Upper lobe of right lung (tissue), 1 donor: ENCODE measurements around the gene ZNF787. TPM values are rescaled to one million over a fixed set of nuclear protein-coding genes. Genes with fewer than 3 reads are reported as not detected.
"Not testable (repeated sequence)": the region's sequence is repeated elsewhere in the genome, so short reads cannot be mapped to it uniquely, and the experiment has no call there.

Source experiments
- ATAC-seq: fragments of 200-7000 bp; cut with Tn5 transposase; one replicate; pipeline ENCODE4 v1.9.1; 2020; ENCODE audit warnings: mild to moderate bottlenecking, moderate library complexity
- DNase-seq: peaks from one replicate; pipeline ENCODE4 v3.0.0-alpha.2; 2020
- H3K27ac ChIP-seq: fragments of 200-600 bp; one replicate; pipeline ENCODE4 v1.8.0; 2022
- H3K27me3 ChIP-seq: fragments of 200-600 bp; one replicate; pipeline ENCODE4 v1.8.0; 2022; ENCODE audit warnings: mild to moderate bottlenecking
- H3K36me3 ChIP-seq: fragments of 200-600 bp; one replicate; pipeline ENCODE4 v1.8.0; 2022
- H3K4me1 ChIP-seq: fragments of 200-600 bp; one replicate; pipeline ENCODE4 v1.8.0; 2022
- H3K4me3 ChIP-seq: fragments of 200-600 bp; one replicate; pipeline ENCODE4 v1.8.0; 2022; ENCODE audit warnings: mild to moderate bottlenecking
- H3K9me3 ChIP-seq: fragments of 200-600 bp; one replicate; pipeline ENCODE4 v1.8.0; 2022
- intact Hi-C: fragments of 100-400 bp; cut with DNase I; formaldehyde crosslinking; loops from one replicate; pipeline ENCODE4 v1.11.0; 2022
- total RNA-seq: library from RNA; stranded (reverse); fragmentation: NEBNext Ultra II Directional; extraction: Animal tissue kit (Norgen Biotek cat#: 25700); gene quantifications from one replicate; pipeline ENCODE4 v1.2.1, GENCODE V29; 2021
- TF ChIP-seq, protein P1 (sequence below): fragments of 200-600 bp; IDR thresholded peaks from one replicate; pipeline ENCODE4 v1.8.0; 2022; ENCODE audit warnings: antibody characterized with exemption
- donor health status: DM: no; HTN: yes; CAD: no; lungs with severe emphysema.

Gene ZNF787
- total RNA-seq, 1 donor from 2014 or later: 40.7 TPM

DNA sequence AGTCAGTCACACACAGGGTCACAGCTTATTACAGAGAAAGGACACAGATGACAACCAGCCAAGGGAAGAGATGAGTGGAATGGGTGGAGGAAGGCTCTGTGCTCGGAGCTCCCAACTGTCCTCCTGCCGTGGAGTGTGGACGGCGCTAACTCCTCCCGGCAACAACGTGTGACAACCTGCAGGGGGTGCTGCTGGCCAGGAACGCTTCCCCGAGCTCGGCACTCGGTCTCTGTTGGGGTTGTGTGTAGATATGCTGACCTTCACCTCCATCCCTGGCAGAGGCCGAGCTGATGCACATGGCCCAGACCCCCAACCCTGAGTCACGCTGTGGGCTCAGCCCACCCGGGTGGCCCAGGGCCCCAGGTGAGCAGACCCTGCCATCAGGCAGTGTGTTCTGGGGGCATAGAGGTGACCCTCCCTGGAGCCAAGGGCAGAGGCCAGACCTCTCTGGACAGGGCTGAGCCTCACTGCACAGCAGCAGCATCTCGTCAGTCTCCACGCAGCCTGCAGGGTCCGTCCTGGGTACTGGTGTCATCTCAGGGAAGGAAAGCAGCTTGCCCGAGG, 34.1 kb upstream of the ZNF787 start:
- H3K27ac ChIP-seq: no peak overlapping the region
- DNase-seq (no peak), ATAC-seq (peak; percentile 59)
- H3K9me3 ChIP-seq: no peaks in the 10 kb centered on the region
- intact Hi-C loops: no loop called here
- peaks cover 28% of the 10 kb centered on the region for H3K36me3 ChIP-seq
- H3K27me3 ChIP-seq: no peaks in the 10 kb centered on the region
- TF ChIP-seq, protein P1, sequence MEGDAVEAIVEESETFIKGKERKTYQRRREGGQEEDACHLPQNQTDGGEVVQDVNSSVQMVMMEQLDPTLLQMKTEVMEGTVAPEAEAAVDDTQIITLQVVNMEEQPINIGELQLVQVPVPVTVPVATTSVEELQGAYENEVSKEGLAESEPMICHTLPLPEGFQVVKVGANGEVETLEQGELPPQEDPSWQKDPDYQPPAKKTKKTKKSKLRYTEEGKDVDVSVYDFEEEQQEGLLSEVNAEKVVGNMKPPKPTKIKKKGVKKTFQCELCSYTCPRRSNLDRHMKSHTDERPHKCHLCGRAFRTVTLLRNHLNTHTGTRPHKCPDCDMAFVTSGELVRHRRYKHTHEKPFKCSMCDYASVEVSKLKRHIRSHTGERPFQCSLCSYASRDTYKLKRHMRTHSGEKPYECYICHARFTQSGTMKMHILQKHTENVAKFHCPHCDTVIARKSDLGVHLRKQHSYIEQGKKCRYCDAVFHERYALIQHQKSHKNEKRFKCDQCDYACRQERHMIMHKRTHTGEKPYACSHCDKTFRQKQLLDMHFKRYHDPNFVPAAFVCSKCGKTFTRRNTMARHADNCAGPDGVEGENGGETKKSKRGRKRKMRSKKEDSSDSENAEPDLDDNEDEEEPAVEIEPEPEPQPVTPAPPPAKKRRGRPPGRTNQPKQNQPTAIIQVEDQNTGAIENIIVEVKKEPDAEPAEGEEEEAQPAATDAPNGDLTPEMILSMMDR: peak; percentile 37
- H3K4me1 ChIP-seq: no peaks in the 10 kb centered on the region
- no peak overlapping the region for H3K4me3 ChIP-seq

GRCh38 chr19:56153507-56153906, 32.4 kb upstream of the ZNF787 start:
- H3K27ac ChIP-seq: peak overlapping the region; percentile 37

DNA sequence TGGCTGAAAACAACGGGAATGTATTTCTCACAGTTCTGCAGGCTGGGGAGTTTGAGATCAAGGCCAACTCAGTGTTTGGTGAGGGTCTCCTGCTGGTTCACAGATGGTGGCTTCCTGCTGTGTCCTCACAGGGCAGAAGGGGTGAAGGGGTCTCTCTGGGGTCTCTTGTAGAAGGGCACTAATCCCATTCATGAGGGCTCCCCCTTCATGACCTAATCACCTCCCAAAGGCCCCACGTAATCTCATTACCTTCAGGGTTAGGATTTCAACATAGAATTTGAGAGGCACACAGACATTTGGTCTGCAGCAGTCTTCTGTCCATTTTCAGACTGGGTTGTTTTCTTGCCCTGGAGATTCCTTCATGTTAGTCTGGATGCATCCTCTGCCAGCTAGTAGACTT, 31.5 kb upstream of the ZNF787 start:
- TF ChIP-seq, protein P1: no peak
- H3K27me3 ChIP-seq: no peaks in the 10 kb centered on the region
- H3K9me3 ChIP-seq: no peaks in the 10 kb centered on the region
- H3K36me3 ChIP-seq: peaks cover 28% of the 10 kb centered on the region
- intact Hi-C loops: no loop called here
- H3K4me3 ChIP-seq: no peak overlapping the region
- ATAC-seq (no peak), DNase-seq (no peak)
- H3K27ac ChIP-seq: no peak overlapping the region
- no peaks in the 10 kb centered on the region for H3K4me1 ChIP-seq

More at GRCh38 chr19:56153507-56153906, 32.4 kb upstream of the ZNF787 start:
- Histone ChIP-seq H3K4me3 (no peak overlapping the region), H3K4me1 (no peaks in the 10 kb centered on the region), H3K9me3 (no peaks in the 10 kb centered on the region), H3K27me3 (no peaks in the 10 kb centered on the region), H3K36me3 (peaks cover 19% of the 10 kb centered on the region)
- TF ChIP-seq, protein P1: no peak
- ATAC-seq (no peak), DNase-seq (no peak)
- intact Hi-C loops: no loop called here

DNA sequence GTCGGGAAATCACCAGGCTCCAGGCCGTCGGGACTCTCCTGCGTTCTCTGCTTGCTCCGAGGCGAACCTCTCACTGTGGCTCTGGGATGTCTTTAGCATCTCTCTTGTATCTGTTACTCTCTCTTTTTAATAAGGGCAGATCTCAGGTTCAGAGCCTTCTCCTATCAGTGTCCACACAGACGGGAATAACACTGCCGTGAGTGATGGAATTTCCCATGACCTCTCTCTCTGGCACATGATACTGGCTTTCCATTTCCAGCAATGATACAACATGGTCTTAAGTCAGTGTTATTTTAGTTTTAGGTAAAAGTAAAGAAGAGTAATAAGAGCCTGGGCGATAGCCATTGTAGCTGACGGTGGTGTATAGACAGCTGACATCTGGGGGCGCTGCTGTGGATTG, 29.3 kb upstream of the ZNF787 start:
- Histone ChIP-seq H3K27me3 (no peaks in the 10 kb centered on the region), H3K36me3 (peaks cover 24% of the 10 kb centered on the region)

DNA sequence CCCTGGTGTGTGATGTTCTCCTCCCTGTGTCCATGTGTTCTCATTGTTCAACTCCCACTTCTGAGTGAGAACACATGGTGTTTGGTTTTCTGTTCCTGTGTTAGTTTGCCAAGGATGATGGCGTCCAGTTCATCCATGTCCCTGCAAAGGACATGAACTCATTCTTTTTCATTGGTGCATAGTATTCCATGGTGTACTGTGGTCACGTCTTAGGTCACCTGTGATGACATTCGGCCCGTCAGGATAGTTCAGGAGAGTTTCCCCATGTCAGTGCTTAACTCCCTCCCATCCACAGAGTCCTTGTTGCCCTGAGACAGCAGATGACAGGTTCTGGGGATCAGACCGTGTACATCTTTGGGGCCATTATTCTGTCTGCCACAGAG, 28.6 kb upstream of the ZNF787 start:
- TF ChIP-seq, protein P1: no peak
- Histone ChIP-seq H3K27ac (no peak overlapping the region), H3K4me1 (no peaks in the 10 kb centered on the region), H3K27me3 (no peaks in the 10 kb centered on the region), H3K36me3 (peaks cover 17% of the 10 kb centered on the region), H3K4me3 (no peak overlapping the region), H3K9me3 (no peaks in the 10 kb centered on the region)
- DNase-seq (no peak), ATAC-seq (no peak)
- intact Hi-C loops: no loop called here

More for the DNA sequence above, 29.3 kb upstream of the ZNF787 start:
- Histone ChIP-seq H3K27ac (no peak overlapping the region), H3K9me3 (no peaks in the 10 kb centered on the region), H3K4me3 (no peak overlapping the region), H3K4me1 (no peaks in the 10 kb centered on the region)
- ATAC-seq (no peak), DNase-seq (no peak)
- TF ChIP-seq, protein P1: no peak
- intact Hi-C loops: no loop called here

- intact Hi-C loops, H3K27me3 ChIP-seq, DNase-seq, H3K4me1 ChIP-seq, H3K9me3 ChIP-seq, H3K27ac ChIP-seq, ATAC-seq, H3K4me3 ChIP-seq: not testable (repeated sequence)
- peaks cover 17% of the 10 kb centered on the region for H3K36me3 ChIP-seq
Observed at GRCh38 chr19:56148955-56149655, 28.0 kb upstream of the ZNF787 start.
